HG03460 (cell line): Measurements from ENCODE around the gene ZMIZ1.
A peak's percentile ranks its signal among the peaks of the same experiment; 100 is the strongest.

Experiments used
- ATAC-seq: cut with Tn5 transposase; IDR thresholded peaks from one replicate; pipeline ENCODE4 v1.9.1; 2021; ENCODE audit not compliant: unreplicated experiment

The ZMIZ1 gene

DNA sequence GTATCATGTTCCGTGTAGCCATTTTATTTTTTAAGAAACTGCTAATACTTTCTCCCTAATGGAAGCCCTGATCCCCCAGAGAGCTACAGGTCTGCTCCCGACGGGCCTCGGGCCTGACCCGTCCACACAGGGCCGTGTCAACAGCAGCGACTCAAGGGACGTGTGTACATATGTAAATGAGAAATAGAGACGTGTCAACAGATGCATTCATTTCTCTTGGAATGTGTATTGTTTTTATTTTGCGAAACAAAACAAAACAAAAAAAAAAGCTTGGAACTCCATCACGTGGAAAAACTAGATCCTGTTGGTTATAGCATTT, 246.8 kb downstream of the ZMIZ1 start:
- ATAC-seq = no peak

- ATAC-seq = peak; percentile 83
Measured at GRCh38 chr10:79316671-79317431, 248.1 kb downstream of the ZMIZ1 start.

GRCh38 chr10:79318369-79318768, 249.6 kb downstream of the ZMIZ1 start:
- ATAC-seq = no peak

GRCh38 chr10:79319115-79319771, 250.5 kb downstream of the ZMIZ1 start:
- no peak for ATAC-seq

DNA sequence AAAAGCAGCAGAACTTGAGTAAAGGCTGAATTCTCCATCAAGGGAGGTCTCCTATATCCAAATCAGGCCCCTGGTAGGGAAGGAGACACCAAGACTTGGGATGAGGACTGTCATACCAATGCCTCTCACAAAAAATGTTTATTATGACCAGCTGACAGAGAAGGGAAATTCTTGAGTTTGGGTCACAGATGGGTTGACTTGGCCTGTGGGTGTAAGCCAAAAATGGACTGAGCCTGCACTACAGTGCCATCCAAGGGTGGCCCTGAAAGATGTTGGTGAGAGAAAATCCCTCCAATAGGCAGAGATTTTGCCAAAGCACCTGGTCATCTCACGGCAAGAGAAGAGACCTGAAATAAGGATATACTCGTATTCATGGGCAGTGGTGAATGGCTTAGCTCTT, 251.6 kb downstream of the ZMIZ1 start:
- no peak for ATAC-seq

GRCh38 chr10:79320820-79321493, 252.2 kb downstream of the ZMIZ1 start:
- no peak for ATAC-seq

DNA sequence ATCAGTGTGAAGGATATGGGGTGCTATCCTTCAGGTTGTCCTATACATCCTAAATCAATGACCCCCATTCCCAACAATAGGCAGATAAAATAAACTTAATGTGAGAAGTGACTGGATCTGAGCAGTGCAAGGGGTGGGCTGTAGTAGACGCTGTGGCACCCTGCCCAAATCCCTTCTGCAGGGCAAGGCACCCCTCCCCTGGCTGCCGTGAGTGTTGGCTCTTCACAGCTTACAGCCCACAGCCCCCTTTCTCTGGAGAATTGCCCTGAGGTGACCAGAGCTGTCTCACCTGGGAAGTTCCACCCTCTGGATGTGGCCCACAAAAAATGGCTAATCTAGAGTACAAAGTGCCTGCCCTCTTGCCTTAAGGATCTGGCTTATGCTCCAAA, 252.7 kb downstream of the ZMIZ1 start:
- no peak for ATAC-seq

DNA sequence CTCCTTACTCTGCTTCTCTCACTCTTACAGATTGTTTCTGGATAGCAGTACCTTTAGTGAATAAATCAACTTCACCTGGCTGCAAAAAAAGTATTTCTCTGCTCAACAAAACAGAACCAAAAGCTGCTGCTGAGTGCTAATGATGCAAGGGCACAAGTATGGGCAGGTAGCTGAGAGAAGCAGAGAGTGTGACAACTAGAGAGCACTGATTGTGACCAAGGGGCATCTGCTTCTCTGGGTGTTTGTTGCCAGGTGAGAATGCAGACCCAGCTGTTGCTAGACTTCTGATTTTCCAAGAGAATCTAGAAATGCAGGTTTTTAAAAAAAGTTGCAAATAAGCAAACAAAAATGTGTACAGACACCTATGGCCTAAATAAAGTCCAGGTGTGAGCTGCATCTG, 253.2 kb downstream of the ZMIZ1 start:
- ATAC-seq = no peak

DNA sequence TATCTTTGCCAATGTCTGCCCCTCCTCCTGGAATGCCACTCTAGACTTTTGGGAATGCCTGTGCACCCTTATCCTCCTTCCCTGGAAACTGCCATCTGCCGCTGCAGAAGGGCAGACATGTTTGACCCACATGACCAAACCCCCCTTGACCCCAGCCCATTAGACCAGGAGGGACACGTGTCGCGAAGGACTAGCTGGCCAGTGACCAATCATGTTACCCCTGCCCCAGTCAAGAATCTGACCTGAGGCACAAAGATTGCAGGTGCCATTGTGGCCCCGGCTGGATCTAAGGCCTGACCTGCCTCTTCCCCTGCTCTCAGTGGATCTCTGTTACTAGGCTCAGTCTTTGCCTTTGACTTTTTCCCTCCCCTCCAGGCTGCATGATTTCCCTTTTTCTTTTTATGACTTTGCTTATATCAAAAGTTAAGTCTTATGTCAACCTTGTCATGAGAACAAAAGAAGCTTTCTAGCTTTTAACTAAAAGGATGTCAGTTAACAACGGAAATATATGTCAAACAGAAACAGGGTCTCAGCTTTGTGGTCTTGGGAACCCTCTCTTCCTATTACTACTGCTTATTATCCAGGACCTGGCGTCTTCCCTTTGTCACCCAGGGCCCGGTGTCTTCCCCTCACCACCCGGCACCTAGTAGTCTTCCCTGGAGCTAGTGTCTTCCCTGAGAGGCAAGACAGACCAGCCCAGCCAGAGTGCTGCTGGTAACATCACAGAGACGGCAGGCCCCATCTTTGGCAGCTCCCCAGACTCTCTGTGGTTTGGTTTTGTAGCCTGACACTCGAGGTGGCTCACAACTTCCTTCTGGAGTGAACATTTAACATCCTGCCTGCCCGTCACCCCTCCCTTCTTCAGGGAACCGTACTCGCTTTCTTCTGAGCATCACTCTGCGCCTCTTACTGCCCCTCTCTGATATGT, 254.1 kb downstream of the ZMIZ1 start:
- peak; percentile 53 for ATAC-seq

DNA sequence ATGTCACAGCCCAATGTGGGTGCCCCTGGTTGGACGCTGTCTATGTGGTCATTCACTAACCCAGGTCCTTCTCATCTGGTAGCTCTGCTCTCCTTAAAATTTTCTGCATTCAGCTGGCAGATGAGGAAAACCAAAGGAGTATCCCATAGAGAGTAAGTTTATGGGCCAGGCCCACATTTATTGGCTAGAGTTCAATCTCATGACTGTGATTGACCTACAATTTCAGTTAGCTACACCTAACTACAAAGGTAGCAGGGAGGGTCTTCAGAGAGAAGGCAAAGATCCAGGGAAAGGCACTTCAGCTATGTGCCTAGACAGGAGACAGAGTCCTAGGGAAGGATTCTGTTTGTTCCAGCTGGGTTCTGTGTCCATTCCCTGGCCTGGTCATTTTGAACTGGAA, 254.8 kb downstream of the ZMIZ1 start:
- ATAC-seq = no peak

DNA sequence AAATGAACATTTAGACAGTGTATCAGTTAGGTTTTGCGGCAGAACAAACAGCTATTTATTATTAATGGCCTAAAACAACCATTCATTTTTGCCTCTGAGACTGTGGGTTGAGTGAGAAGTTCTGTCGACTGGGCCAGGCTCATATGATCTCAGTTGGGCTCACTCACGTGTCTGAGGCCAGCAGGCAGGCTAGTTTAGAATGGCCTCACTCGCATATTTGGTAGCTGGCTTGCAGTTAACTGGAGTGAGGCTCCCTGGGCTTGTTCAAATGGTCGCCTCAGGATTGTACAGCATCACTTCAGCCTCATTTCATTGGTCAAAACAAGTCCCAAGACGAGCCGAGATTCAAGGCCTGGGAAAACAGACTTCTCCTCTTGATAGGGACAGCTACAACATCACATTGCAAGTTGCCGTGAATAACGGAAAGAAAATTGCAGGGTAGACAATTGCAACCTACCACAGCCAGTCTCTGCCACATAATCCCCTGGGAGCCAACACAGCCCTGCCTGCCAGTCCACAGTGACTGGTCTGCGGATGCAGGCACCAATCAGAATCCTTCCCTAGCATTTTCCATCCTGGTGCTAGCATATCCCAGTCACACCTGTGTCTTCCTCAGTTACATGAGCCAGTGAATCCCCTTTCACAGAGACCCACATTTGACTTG, 255.4 kb downstream of the ZMIZ1 start:
- ATAC-seq = no peak

- ATAC-seq = no peak
Measured at GRCh38 chr10:79326361-79327089, 257.8 kb downstream of the ZMIZ1 start.

- ATAC-seq = no peak
Measured at GRCh38 chr10:79327090-79327457, 258.3 kb downstream of the ZMIZ1 start.

- ATAC-seq = no peak
Measured at GRCh38 chr10:79328147-79328701, 259.5 kb downstream of the ZMIZ1 start.

GRCh38 chr10:79328737-79329504, 260.2 kb downstream of the ZMIZ1 start:
- no peak for ATAC-seq

DNA sequence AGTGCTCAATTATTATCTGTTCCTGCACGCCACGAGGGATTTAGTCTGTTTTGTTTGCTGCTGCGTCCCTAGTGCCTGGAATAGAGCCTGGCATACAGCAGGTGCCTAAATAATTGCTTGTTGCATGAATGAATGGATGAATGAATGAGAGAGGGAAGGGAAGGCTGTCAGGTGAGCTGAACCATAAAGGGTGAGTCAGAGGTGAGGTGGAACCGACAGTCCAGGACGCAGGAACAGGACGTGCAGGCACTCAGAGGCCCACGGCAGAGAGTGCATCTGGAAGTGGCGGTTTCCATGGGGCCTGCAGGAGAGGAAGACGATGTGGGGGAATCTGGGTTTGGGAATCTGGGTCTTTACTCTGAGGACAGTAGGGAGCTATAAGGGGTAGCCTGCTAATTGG, 260.8 kb downstream of the ZMIZ1 start:
- ATAC-seq = no peak

DNA sequence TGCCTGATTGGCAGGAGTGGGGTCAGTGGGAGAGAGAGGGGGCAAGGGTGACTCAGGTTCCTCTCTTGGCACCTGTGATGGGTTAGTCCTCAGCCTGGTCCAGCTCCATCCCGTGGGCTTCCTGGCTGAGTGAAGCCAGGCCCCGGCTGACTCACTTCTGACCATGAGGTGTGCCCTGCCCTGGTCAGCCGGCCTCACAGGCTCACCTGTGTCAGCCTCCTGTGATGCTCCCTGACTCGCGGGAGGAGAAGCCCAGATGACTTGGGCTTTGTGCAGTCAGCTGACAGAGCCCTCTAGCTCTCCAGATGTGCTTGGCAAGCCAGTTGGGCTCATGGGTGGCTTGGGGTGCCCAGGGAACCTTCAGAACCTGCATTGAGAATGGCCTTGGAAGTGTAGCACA, 262.5 kb downstream of the ZMIZ1 start:
- ATAC-seq = peak; percentile 3

DNA sequence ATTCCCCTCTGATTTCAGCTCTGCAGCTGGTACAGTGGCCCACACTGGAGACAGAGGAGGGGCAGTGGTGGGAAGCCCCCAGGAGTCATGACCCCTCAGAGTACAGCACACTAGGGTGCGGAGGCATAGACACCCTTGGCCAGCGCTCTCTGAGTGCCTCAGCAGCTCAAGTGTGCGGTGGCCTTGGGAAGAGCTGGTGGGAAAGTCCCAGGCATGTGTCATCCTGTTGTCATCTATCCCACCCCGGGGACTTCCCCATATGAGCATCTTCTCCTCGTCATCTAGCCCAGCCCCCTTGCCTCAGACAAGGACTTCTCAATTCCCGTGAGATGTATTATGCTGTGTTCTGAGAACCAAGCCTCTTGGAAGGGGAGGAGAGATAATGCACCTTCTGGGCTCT, 262.9 kb downstream of the ZMIZ1 start:
- peak; percentile 76 for ATAC-seq
